Left lung (tissue), 10 donors: Measurements from ENCODE around the gene FAM170B. TPM values are rescaled to one million over a fixed set of nuclear protein-coding genes. Genes with fewer than 3 reads are reported as not detected.

ENCODE experiments used
- ATAC-seq: fragments of 200-7000 bp; cut with Tn5 transposase; one replicate; pipeline ENCODE4 v1.9.1; 2020; ENCODE audit warnings: moderate library complexity
- DNase-seq, 4 donors: peaks; one replicate each; pipeline ENCODE4 v3.0.0-alpha.2; 2013 to 2020
- H3K27ac ChIP-seq, 2 donors: fragments of 200-600 bp; sonication (generic) in 1 of 2; one replicate each; pipeline versions ENCODE4 v1.5.0 to v1.8.0; 2020 to 2021
- H3K27me3 ChIP-seq, 2 donors: fragments of 200-600 bp; sonication (generic) in 1 of 2; one replicate each; pipeline versions ENCODE4 v1.5.0 to v1.8.0; 2020 to 2021
- H3K36me3 ChIP-seq, 2 donors: fragments of 200-600 bp; sonication (generic) in 1 of 2; one replicate each; pipeline versions ENCODE4 v1.5.0 to v1.8.0; 2020 to 2021
- H3K4me1 ChIP-seq, 2 donors: fragments of 200-600 bp; one replicate each; pipeline ENCODE4 v1.8.0; 2021
- H3K4me3 ChIP-seq, 2 donors: fragments of 200-600 bp; sonication (generic) in 1 of 2; one replicate each; pipeline versions ENCODE4 v1.5.0 to v1.8.0; 2020 to 2021; ENCODE audit warnings: mild to moderate bottlenecking in 1 of 2
- H3K9me3 ChIP-seq, 2 donors: fragments of 200-600 bp; sonication (generic) in 1 of 2; one replicate each; pipeline versions ENCODE4 v1.5.0 to v1.8.0; 2020 to 2021
- intact Hi-C, 2 donors: fragments of 100-400 bp; cut with DNase I; formaldehyde crosslinking; loops; one replicate each; pipeline versions ENCODE4 v1.11.2 to v1.14.2; 2022
- polyA plus RNA-seq, 6 donors: library from polyadenylated mRNA; unstranded; fragments of 120-200 nt; gene quantifications; one replicate each; pipeline ENCODE4 v1.2.1, GENCODE V29; 2013; ENCODE audit not compliant: insufficient read length in 6 of 6
- total RNA-seq, 2 donors: library from RNA; stranded (reverse); fragmentation: NEBNext Ultra II Directional; extraction: Animal tissue kit (Norgen Biotek cat#: 25700); gene quantifications; one replicate each; pipeline ENCODE4 v1.2.1, GENCODE V29; 2021
- TF ChIP-seq, protein P1 (sequence below), 2 donors: fragments of 200-600 bp; sonication (generic) in 1 of 2; IDR thresholded peaks; one replicate each; pipeline versions ENCODE4 v1.5.0 to v1.8.0; 2021; ENCODE audit warnings: antibody characterized with exemption in 2 of 2
- donor health status: DM: no; HTN: yes; CAD: no.
- donor health status: DM: no; HTN: no; CAD: no.

The FAM170B gene
- total and polyA plus RNA-seq, 8 donors, result 0.26 TPM; not detected in 7

DNA sequence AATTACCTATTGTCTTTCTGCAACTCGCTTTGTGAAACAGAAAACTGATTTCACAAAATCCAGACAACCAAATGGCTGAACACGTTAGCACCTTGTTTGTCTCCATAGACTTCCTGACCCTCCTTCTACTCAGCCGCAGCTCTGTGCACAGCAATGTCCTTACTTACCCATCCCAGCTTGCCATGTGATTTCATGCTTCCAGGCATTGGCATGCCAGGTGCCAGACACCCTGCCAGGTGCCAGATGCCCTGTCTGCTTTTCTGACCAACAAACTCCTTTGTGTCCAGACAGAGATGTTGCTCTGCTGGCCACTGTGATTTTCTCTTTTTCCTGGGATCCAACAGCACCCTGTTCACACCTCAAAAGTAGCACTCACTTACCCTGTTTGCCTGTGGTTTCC, 16.1 kb upstream of the FAM170B start:
- no peaks in the 10 kb centered on the region for H3K36me3 ChIP-seq
- TF ChIP-seq, protein P1, sequence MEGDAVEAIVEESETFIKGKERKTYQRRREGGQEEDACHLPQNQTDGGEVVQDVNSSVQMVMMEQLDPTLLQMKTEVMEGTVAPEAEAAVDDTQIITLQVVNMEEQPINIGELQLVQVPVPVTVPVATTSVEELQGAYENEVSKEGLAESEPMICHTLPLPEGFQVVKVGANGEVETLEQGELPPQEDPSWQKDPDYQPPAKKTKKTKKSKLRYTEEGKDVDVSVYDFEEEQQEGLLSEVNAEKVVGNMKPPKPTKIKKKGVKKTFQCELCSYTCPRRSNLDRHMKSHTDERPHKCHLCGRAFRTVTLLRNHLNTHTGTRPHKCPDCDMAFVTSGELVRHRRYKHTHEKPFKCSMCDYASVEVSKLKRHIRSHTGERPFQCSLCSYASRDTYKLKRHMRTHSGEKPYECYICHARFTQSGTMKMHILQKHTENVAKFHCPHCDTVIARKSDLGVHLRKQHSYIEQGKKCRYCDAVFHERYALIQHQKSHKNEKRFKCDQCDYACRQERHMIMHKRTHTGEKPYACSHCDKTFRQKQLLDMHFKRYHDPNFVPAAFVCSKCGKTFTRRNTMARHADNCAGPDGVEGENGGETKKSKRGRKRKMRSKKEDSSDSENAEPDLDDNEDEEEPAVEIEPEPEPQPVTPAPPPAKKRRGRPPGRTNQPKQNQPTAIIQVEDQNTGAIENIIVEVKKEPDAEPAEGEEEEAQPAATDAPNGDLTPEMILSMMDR (IDR thresholded peaks at IDR 0.05), result no peak
- H3K27ac ChIP-seq, result no peak overlapping the region
- H3K27me3 ChIP-seq, result no peaks in the 10 kb centered on the region
- intact Hi-C loops, result no loop called here
- ATAC-seq (no peak), DNase-seq (no peak)
- H3K9me3 ChIP-seq, result peaks cover 0 to 14% of the 10 kb centered on the region in 2 donors
- H3K4me1 ChIP-seq, result no peaks in the 10 kb centered on the region
- H3K4me3 ChIP-seq, result no peak overlapping the region

DNA sequence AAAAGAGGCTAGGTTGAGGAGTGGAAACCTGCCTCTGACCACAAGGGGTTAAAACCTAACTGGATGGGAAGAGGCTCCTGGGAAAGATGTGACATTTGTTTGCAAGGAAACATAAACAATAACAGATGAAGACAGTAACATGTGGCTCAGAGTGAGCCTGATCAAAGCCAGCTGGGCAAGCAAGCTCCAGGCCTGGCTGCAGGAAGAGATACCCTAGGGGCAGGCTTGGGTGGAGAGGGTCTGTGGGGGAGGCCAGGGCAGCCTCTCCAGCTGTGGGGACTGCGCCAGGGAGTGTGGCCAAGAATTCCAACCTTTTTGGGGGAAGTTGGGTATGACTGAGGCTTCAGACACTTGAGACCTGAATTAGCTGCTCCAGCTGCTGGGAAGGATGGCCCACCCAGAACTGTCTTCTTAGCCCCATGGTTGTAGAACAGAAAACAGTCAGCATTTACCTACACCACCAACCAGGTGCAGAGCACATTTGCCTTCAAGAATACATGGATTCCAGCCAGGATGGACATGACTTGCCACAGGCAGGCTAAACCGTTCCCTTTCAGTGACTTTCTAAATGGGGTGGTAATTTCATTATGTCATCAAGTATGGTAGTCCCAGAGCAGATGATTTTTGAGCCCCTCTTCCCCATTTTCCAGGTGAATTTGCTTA, 10.4 kb upstream of the FAM170B start:
- H3K4me1 ChIP-seq, result peaks cover 5 to 9% of the 10 kb centered on the region in 2 donors
- no peak overlapping the region for H3K27ac ChIP-seq
- no peak overlapping the region for H3K4me3 ChIP-seq
- H3K36me3 ChIP-seq, result no peaks in the 10 kb centered on the region
- H3K9me3 ChIP-seq, result peaks cover 0 to 14% of the 10 kb centered on the region in 2 donors
- H3K27me3 ChIP-seq, result no peaks in the 10 kb centered on the region
- DNase-seq, result peak in 2 of 4 donors; percentile 88 to 93
- ATAC-seq, result peak; percentile 20
- TF ChIP-seq, protein P1 (IDR thresholded peaks at IDR 0.05), result no peak
- intact Hi-C loops, result no loop called here

DNA sequence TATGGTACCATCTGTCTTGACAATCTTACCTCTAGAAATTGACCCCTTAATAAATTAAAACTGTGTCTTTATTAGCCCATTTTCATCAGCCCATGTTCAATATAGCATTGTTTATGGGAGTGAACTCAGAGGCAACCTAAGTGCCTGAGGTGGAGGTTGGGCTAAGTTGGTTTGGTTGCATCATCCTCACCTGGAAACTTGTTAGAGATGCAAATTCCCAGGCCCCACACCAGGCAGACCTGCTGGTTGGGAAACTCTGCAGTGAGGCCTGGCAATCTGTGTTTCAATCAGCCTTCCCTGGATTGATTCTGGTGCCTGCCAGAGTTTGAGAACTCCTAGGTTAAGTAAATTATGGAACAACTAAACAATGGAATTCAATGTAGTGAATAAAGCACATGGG, 9.4 kb upstream of the FAM170B start:
- Histone ChIP-seq H3K9me3 (peaks cover 0 to 14% of the 10 kb centered on the region in 2 donors), H3K27ac (no peak overlapping the region), H3K36me3 (no peaks in the 10 kb centered on the region), H3K4me1 (peaks cover 7 to 9% of the 10 kb centered on the region in 2 donors), H3K27me3 (no peaks in the 10 kb centered on the region), H3K4me3 (no peak overlapping the region)
- ATAC-seq (no peak), DNase-seq (no peak)
- intact Hi-C loops, result no loop called here
- TF ChIP-seq, protein P1 (IDR thresholded peaks at IDR 0.05), result no peak

DNA sequence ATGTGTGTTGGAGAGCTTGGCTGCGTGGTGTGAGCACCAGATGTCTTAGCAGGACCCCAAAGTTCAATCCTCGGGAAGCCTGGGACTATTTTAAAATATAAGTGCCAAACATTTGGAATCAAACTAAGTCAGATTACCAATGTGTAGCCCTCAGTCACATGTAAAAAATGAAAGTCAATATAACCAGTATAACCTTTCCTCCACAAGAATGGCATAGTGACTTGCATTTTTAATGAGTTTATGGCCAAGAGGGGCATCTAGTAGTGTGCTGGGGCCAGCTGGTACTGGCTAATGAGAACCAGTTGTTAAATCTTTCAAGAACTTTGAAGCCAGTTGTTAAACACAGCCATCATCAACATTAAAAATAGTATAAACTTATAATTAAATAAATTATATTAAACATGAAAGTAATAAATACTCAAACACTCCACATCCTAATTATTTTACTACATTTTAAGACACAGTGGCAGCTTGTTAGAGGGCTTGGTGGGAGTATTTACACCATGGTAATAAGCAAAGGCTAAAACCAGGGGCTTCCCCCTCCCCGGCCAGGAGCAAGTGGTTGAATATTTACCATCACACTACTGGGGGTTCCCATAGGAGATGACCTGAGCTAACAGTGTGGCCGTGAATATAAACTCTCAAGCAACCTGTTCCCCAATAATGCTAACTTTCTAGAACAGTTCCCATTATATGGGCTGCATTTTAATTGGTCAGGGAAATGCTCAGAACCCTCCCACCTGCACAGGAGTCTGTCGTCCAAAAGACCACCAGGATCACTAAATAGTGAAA, 7.9 kb upstream of the FAM170B start:
- no peaks in the 10 kb centered on the region for H3K27me3 ChIP-seq
- peaks cover 0 to under 1% of the 10 kb centered on the region in 2 donors for H3K9me3 ChIP-seq
- ATAC-seq, result no peak
- TF ChIP-seq, protein P1 (IDR thresholded peaks at IDR 0.05), result no peak
- DNase-seq, result no peak
- intact Hi-C loops, result no loop called here
- H3K27ac ChIP-seq, result no peak overlapping the region
- H3K36me3 ChIP-seq, result no peaks in the 10 kb centered on the region
- H3K4me3 ChIP-seq, result no peak overlapping the region
- peaks cover 7 to 9% of the 10 kb centered on the region in 2 donors for H3K4me1 ChIP-seq
